AG04450 (cell line): ENCODE measurements around the gene CAB39. TPM values are rescaled to one million over a fixed set of nuclear protein-coding genes. Genes with fewer than 3 reads are reported as not detected.

Experiments
- CTCF ChIA-PET: fragments of 300-600, 350-600 bp; formaldehyde crosslinking; extraction: SDS; loops from one replicate; lab custom pipeline; 2022; ENCODE audit warnings: antibody characterized with exemption, inconsistent platforms; lab: Charles Lee
- POLR2A ChIA-PET: fragments of 350-600 bp; formaldehyde crosslinking; extraction: SDS; loops from one replicate; lab custom pipeline; 2021; ENCODE audit warnings: antibody characterized with exemption, inconsistent platforms; lab: Yijun Ruan, JAX
- DNase-seq: peaks from one replicate; pipeline ENCODE4 v3.0.0-alpha.2; 2011; ENCODE audit warnings: low read depth, low spot score
- H3K27ac ChIP-seq: one replicate; pipeline ENCODE4 v1.5.1; 2012; ENCODE audit warnings: low read depth, low read length, control low read depth
- H3K27me3 ChIP-seq: one replicate; pipeline ENCODE4 v1.6.0; 2012; ENCODE audit warnings: low read length; ENCODE audit not compliant: control insufficient read depth, insufficient read depth
- H3K4me3 ChIP-seq: 2 replicates; pipeline ENCODE4 v1.5.1; 2011; ENCODE audit warnings: mild to moderate bottlenecking, low read depth, low read length, control low read depth
- H3K9me3 ChIP-seq: 2 replicates; pipeline ENCODE4 v1.5.1; 2012; ENCODE audit warnings: low read length; ENCODE audit not compliant: control insufficient read depth, insufficient read depth
- polyA plus RNA-seq: library from polyadenylated mRNA; depleted of rRNA; stranded (reverse); fragments of >200 nt; gene quantifications from 2 replicates; pipeline ENCODE4 v1.2.3, GENCODE V29; 2011
- TF ChIP-seq, protein P1 (sequence below): IDR thresholded peaks from 2 replicates; pipeline ENCODE4 v1.5.1; 2011; ENCODE audit warnings: low read depth, low read length, control low read depth, inconsistent platforms

The CAB39 gene
- polyA plus RNA-seq, 1 experiment: 72.7 TPM

GRCh38 chr2:230708204-230708603 is 4.4 kb upstream of the CAB39 start:
- TF ChIP-seq, protein P1, sequence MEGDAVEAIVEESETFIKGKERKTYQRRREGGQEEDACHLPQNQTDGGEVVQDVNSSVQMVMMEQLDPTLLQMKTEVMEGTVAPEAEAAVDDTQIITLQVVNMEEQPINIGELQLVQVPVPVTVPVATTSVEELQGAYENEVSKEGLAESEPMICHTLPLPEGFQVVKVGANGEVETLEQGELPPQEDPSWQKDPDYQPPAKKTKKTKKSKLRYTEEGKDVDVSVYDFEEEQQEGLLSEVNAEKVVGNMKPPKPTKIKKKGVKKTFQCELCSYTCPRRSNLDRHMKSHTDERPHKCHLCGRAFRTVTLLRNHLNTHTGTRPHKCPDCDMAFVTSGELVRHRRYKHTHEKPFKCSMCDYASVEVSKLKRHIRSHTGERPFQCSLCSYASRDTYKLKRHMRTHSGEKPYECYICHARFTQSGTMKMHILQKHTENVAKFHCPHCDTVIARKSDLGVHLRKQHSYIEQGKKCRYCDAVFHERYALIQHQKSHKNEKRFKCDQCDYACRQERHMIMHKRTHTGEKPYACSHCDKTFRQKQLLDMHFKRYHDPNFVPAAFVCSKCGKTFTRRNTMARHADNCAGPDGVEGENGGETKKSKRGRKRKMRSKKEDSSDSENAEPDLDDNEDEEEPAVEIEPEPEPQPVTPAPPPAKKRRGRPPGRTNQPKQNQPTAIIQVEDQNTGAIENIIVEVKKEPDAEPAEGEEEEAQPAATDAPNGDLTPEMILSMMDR: no peak
- no peaks in the 10 kb centered on the region for H3K27me3 ChIP-seq
- H3K27ac ChIP-seq: no peak overlapping the region
- ChIA-PET POLR2A (no interaction called here), CTCF (no interaction called here)
- no peak for DNase-seq
- H3K9me3 ChIP-seq: no peaks in the 10 kb centered on the region
- no peak overlapping the region for H3K4me3 ChIP-seq

- TF ChIP-seq, protein P1: no peak
- Histone ChIP-seq H3K9me3 (no peaks in the 10 kb centered on the region; the same call in 1 of the 2 replicates), H3K27me3 (no peaks in the 10 kb centered on the region), H3K4me3 (no peak overlapping the region), H3K27ac (no peak overlapping the region)
- no peak for DNase-seq
- ChIA-PET POLR2A (no interaction called here), CTCF (interaction anchor here (0.6 to 4.1 kb wide), 2 partner anchors 87 to 783 kb away, joined by 3 to 50 read pairs; no protein-coding TSS in a partner anchor)
These were observed 1.4 kb upstream of the CAB39 start for GRCh38 chr2:230711224-230711623.

DNA sequence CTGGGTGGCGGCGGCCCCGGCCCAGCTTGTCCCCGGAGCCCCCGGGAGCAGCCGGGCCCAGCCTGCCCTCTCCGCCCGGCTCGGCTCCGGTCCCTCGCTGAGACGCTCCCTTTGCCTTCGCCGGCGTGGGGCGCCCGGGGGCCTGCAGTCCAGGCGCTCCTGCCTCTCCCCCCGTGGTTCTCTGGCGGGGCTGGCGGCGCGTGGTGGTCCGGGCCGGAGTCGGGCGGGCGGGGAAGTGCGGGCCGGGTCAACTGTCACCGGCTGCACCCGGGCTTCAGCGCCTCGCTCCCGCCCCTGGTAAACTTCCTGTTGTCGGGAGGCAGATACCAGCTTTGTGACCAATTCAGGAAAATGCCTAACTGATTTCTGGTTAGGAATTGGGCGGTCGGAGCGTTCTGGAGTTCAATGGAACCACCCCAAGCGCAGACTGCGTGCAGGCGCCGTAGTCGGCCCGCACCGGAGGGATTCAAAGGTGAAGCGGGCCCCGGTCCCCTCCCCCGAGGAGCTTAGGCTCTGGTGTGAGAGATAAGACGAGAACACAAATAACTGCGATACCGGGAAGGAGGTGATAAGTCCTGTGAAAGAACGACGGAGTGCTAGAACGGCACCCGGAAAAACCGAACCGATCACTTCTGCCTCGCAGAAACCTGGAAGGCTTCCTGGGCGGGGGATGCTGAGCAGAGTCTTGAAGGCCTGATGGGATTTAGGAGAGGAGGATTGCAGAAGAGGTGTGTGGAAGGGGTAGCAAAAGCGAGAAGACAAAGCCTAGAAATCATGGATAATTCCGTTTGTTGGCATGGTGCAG is 891 bp downstream of the CAB39 start:
- Histone ChIP-seq H3K27me3 (no peaks in the 10 kb centered on the region), H3K4me3 (peak overlapping the region; percentile 84), H3K9me3 (no peaks in the 10 kb centered on the region; the same call in 1 of the 2 replicates), H3K27ac (peak overlapping the region; percentile 90)
- ChIA-PET POLR2A (interaction anchor here (0.6 to 1.3 kb wide), 10 partner anchors 9 to 98 kb away, joined by 3 to 8 read pairs (median 4); no protein-coding TSS in a partner anchor), CTCF (interaction anchor here (0.6 to 4.1 kb wide), 17 partner anchors 9 to 646 kb away, joined by 3 to 50 read pairs (median 4); partner anchors contain the start of gene SP100)
- no peak for DNase-seq
- TF ChIP-seq, protein P1: no peak

DNA sequence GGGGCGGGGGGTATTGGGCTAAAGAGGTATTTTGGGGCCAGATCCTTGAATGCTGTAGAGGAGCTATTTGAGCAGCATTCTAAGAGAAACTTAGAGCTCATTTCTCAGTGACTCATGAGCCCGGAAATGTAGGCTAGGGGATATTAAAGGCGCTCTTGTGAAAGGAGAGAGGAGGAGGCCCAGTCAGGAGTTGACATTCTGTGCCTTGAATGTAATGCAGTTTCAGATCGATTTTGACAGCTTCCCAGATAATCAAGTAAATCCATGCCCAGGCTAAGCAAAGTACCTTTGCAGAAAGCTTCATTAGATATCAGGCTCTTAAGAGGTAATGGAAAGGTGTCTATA is 1.5 kb downstream of the CAB39 start:
- POLR2A ChIA-PET: interaction anchor here (0.6 to 1.3 kb wide), 10 partner anchors 8 to 84 kb away, joined by 3 to 8 read pairs (median 4); no protein-coding TSS in a partner anchor
- TF ChIP-seq, protein P1: no peak
- H3K27ac ChIP-seq: peak overlapping the region; percentile 90
- CTCF ChIA-PET: interaction anchor here (0.7 to 4.1 kb wide), 18 partner anchors 8 to 913 kb away, joined by 3 to 50 read pairs (median 4); partner anchors contain the start of gene SP100
- H3K9me3 ChIP-seq: no peaks in the 10 kb centered on the region; the same call in 1 of the 2 replicates
- no peaks in the 10 kb centered on the region for H3K27me3 ChIP-seq
- peak overlapping the region; percentile 84 for H3K4me3 ChIP-seq
- DNase-seq: no peak

GRCh38 chr2:230715201-230715600 is 2.6 kb downstream of the CAB39 start:
- Histone ChIP-seq H3K27ac (no peak overlapping the region), H3K4me3 (peak overlapping the region; percentile 84; the same call in 1 of the 2 replicates), H3K9me3 (no peaks in the 10 kb centered on the region; the same call in 1 of the 2 replicates), H3K27me3 (no peaks in the 10 kb centered on the region)
- ChIA-PET POLR2A (no interaction called here), CTCF (interaction anchor here (0.6 to 4.1 kb wide), 9 partner anchors 15 to 648 kb away, joined by 3 to 50 read pairs (median 4); no protein-coding TSS in a partner anchor)
- TF ChIP-seq, protein P1: no peak
- no peak for DNase-seq
